Activated CD8-positive, alpha-beta memory T cell treated with anti-CD3 and anti-CD28 coated beads for 1 hour (primary cell): ENCODE results near the gene C15orf39.
"Not testable (repeated sequence)": the region's sequence is repeated elsewhere in the genome, so short reads cannot be mapped to it uniquely, and the experiment has no call there.

Source experiments
- DNase-seq, 2 donors: peaks; one replicate each; pipeline ENCODE4 v3.0.0-alpha.2; 2020; ENCODE audit warnings: low read depth in 1 of 2; ENCODE audit errors: extremely low read depth in 1 of 2

The C15orf39 gene

GRCh38 chr15:75209289-75209676, 7.6 kb downstream of the C15orf39 start:
- no peak for DNase-seq

GRCh38 chr15:75210811-75211230, 9.1 kb downstream of the C15orf39 start:
- no peak for DNase-seq

GRCh38 chr15:75211436-75212199, 9.9 kb downstream of the C15orf39 start:
- no peak for DNase-seq

- no peak for DNase-seq
These were observed 10.6 kb downstream of the C15orf39 start for GRCh38 chr15:75212200-75212858.

GRCh38 chr15:75213212-75213767, 11.6 kb downstream of the C15orf39 start:
- no peak for DNase-seq

GRCh38 chr15:75213768-75214221, 12.1 kb downstream of the C15orf39 start:
- no peak for DNase-seq

GRCh38 chr15:75214293-75215096, 12.8 kb downstream of the C15orf39 start:
- no peak for DNase-seq

GRCh38 chr15:75215107-75216004, 13.7 kb downstream of the C15orf39 start:
- no peak for DNase-seq

GRCh38 chr15:75217012-75217411, 15.3 kb downstream of the C15orf39 start:
- DNase-seq = no peak

- not testable (repeated sequence) for DNase-seq
These were observed 15.9 kb downstream of the C15orf39 start for GRCh38 chr15:75217574-75217973.

- not testable (repeated sequence) for DNase-seq
These were observed 17.8 kb downstream of the C15orf39 start for GRCh38 chr15:75219507-75219929.

- no peak for DNase-seq
These were observed 22.0 kb downstream of the C15orf39 start for GRCh38 chr15:75223688-75224087.

- DNase-seq = no peak
These were observed 22.6 kb downstream of the C15orf39 start for GRCh38 chr15:75224281-75224680.

GRCh38 chr15:75225102-75225836, 23.6 kb downstream of the C15orf39 start:
- not testable (repeated sequence) for DNase-seq

GRCh38 chr15:75225951-75226732, 24.5 kb downstream of the C15orf39 start:
- DNase-seq = no peak

- not testable (repeated sequence) for DNase-seq
These were observed 25.4 kb downstream of the C15orf39 start for GRCh38 chr15:75227112-75227511.

GRCh38 chr15:75227663-75228280, 26.1 kb downstream of the C15orf39 start:
- no peak for DNase-seq

GRCh38 chr15:75228787-75229186, 27.1 kb downstream of the C15orf39 start:
- no peak for DNase-seq
